GM19099 (cell line): ENCODE results near the gene FBXL16.

Source experiments
- POLR2A ChIP-seq: IDR thresholded peaks from 3 replicates; pipeline ENCODE4 v1.6.1; 2011; ENCODE audit warnings: low read depth; ENCODE audit not compliant: insufficient read length; ENCODE audit errors: extremely low read depth

Gene FBXL16

GRCh38 chr16:694863-695354 lies 10.7 kb downstream of the FBXL16 start:
- TF ChIP-seq POLR2A: no peak

DNA sequence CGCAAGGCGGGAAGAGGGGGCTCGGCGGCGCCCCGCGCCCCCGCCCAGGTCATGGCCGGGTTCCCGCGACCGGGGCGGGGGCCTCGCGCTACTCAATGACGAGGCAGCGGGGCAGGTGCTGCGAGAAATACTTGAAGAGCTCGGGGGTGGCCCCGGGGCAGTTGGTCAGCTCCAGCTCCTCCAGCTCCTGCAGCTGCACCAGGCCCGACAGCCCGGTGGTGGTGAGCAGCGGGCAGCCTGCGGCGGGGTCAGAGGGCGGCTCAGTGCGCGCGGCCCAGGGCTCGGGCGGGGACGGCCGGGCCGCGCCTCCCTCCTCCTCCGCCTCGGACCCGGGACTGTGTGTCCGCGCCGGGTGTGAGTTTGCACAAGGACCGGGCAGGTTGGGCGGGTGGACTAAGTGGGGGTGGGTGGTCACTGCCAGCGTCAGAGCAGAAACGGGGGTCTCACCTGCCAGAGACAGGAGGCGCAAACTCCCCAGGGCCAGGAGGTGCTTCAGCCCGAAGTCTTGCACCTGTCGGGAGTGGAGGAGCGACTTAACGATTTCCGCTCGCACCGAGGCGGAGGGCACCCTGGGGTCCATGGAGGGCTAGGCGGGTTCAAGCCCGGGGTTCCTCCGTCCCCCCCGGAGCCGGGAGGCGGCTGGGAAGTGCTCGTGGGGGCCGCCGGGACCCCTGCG lies 11.3 kb downstream of the FBXL16 start:
- TF ChIP-seq POLR2A: no peak

GRCh38 chr16:693766-694165 lies 11.8 kb downstream of the FBXL16 start:
- no peak for TF ChIP-seq POLR2A

DNA sequence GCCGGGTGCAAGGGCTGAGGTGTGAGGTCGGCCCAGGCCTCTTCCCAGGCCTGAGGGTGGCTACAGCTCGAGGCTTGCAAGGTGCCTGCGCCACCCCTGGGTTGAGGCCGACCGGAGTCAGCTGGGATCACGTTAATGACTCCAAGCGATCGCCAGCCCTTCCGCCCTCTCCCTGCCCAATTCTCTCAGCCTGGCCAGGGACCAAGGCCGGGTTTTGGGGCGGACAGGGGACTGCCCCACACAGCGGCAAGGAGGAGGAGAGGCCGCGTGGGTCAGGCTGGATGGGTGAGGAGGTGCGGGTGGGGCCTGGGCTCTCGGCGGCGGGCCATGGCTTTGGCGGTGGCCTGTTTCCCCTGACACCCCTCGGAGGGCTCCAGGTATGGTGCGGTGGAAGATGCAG lies 12.2 kb downstream of the FBXL16 start:
- TF ChIP-seq POLR2A: no peak

GRCh38 chr16:692356-693108 lies 13.1 kb downstream of the FBXL16 start:
- no peak for TF ChIP-seq POLR2A

DNA sequence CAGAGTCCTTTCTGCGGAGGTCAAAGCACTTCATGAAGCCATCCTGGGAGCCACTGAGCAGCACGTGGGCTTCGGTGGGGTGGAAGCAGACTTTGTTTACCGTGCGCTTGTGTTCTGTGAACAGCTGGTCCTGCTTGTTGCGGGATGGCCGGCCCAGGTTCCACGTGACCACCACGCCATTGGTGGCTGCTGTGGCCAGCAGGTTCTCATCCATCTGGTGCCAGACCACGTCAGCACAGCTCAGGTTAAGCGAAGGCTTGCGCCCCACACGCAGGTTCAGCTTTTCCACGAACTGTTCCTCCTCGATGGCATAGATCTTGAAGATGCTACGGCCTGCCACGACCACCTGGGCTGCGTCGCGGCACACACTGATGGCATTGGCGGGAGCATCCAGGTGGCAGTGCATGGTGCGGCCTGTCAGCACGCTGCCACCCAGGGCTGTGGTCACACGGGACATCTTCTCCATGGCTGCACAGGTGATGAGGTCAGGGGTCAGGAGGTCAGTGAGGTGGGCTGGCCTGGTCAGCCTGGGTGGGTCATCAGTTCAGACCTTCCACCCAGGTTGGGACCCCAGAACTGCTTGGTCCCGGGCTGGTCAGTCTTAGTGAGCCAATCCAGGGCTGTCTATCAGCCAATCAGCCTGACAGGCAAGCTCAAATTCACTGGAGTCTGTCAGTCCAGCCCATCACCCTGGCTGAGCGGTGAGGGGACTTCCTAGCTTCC lies 16.3 kb downstream of the FBXL16 start:
- no peak for TF ChIP-seq POLR2A

- TF ChIP-seq POLR2A: no peak
Observed at GRCh38 chr16:687499-687898, 18.1 kb downstream of the FBXL16 start.

DNA sequence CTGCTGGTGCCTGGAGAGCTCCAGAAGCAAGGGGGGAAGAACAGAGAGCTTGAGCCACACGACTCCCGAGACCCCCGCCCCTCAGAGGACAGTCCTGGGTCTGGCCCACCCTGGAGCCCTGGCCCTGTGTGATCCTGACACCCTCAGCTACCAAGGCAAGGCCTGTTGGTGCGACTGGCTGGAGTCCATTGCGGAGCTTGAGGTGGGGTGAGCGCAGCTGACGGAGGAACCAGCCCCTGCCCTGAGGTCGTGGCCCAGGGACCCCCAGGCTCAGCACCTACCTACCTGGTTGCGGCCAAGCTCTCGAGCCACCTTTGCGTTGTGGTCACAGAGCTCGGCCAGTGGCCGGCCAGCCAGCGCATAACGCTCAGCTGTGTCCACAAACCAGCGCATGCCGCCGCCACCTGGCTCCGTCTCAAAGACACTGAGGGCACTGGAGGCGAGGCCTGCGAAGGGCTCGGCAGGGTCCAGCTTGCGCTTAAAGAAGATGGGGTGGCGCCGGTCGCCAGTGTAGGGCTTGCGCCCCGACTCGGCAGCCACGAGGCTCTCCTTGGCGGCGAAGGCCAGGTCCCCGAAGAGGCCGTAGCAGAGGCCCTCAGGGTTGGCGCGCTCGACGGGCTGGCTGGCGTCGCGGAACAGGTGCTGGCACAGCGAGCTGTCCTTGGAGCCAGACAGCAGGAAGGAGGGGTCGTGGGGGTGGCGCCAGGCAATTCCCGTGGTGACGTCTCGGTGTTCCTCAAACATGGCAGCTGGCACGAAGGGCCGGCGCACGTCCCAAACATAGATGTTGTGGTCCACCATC lies 18.9 kb downstream of the FBXL16 start:
- TF ChIP-seq POLR2A: no peak

- no peak for TF ChIP-seq POLR2A
Observed at GRCh38 chr16:685967-686366, 19.6 kb downstream of the FBXL16 start.

DNA sequence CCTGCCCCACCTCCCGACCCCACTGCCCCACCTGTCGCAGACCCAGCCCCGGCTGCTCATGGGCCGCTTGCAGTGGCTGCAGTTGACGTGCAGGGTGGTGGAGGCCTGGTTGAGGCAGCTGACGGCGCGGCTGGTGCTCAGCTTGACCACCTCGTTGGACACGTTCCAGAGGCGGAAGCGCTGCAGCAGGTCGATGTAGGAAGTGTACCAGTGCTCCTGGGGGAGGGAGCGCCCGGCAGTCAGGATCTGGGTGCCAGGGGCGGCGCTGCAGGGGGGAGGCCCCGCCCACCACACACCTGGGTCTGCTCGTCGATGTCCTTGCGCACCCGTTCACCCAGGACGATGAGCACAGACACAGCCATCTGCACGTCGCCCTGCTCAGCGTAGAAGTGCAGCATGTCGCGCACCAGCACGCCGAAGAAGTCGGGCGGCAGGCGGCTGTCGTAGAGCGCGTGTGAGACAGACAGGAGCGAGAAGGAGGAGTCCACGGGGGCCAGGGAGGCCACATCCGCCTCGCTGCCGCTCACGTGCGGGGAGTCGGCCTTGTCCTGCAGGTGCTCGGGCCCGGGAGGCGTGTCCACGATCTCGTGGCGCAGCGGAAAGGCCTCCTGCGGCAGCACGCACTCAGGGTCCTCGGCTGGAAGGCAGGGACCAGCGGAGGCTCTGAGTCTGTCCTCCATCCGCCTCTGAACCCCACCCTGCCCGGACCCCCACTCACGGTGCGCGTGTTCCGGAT lies 20.5 kb downstream of the FBXL16 start:
- no peak for TF ChIP-seq POLR2A

- peak; percentile 96 for TF ChIP-seq POLR2A
Observed at GRCh38 chr16:684071-684794, 21.4 kb downstream of the FBXL16 start, which contains the start of gene JMJD8. Gene JMJD8, minus strand, starts transcription at chr16:684334. Its CDS starts 15 bp downstream, at chr16:684319.

- no peak for TF ChIP-seq POLR2A
Observed at GRCh38 chr16:683396-684070, 22.1 kb downstream of the FBXL16 start.
